RPMI8226 (cell line): ENCODE results near the gene DCTN1.
A peak's percentile ranks its signal among the peaks of the same experiment; 100 is the strongest.
"Not testable (repeated sequence)": the region's sequence is repeated elsewhere in the genome, so short reads cannot be mapped to it uniquely, and the experiment has no call there.

Experiments used
- DNase-seq: peaks from one replicate; pipeline ENCODE4 v3.0.0-alpha.2; 2015

DCTN1 gene

GRCh38 chr2:74368499-74368898, 11.6 kb downstream of the DCTN1 start:
- DNase-seq: no peak

GRCh38 chr2:74367789-74368188, 12.3 kb downstream of the DCTN1 start:
- no peak for DNase-seq

GRCh38 chr2:74366036-74366435, 14.1 kb downstream of the DCTN1 start:
- DNase-seq: no peak

GRCh38 chr2:74364533-74365505, 15.3 kb downstream of the DCTN1 start:
- no peak for DNase-seq

- no peak for DNase-seq
Measured at GRCh38 chr2:74361327-74361726, 18.8 kb downstream of the DCTN1 start.

- no peak for DNase-seq
Measured at GRCh38 chr2:74357627-74358026, 22.5 kb downstream of the DCTN1 start.

- DNase-seq: no peak
Measured at GRCh38 chr2:74349889-74350288, 30.2 kb downstream of the DCTN1 start.

GRCh38 chr2:74347742-74348141, 32.4 kb downstream of the DCTN1 start:
- DNase-seq: no peak

- DNase-seq: no peak
Measured at GRCh38 chr2:74347303-74347702, 32.8 kb downstream of the DCTN1 start.

GRCh38 chr2:74345272-74345943, 34.7 kb downstream of the DCTN1 start:
- no peak for DNase-seq

GRCh38 chr2:74343316-74343715, 36.8 kb downstream of the DCTN1 start, which contains the start of gene SLC4A5:
SLC4A5 (minus strand) TSS chr2:74343416; CDS start chr2:74315023, 28,393 bp downstream.
- no peak for DNase-seq

GRCh38 chr2:74336227-74336626, 43.9 kb downstream of the DCTN1 start:
- DNase-seq: not testable (repeated sequence)

- DNase-seq: peak; percentile 70
Measured at GRCh38 chr2:74334931-74335333, 45.2 kb downstream of the DCTN1 start.

GRCh38 chr2:74333896-74334586, 46.1 kb downstream of the DCTN1 start:
- DNase-seq: no peak

GRCh38 chr2:74333175-74333574, 46.9 kb downstream of the DCTN1 start:
- peak; percentile 42 for DNase-seq

GRCh38 chr2:74332550-74333174, 47.4 kb downstream of the DCTN1 start:
- DNase-seq: no peak

GRCh38 chr2:74328573-74328972, 51.5 kb downstream of the DCTN1 start:
- no peak for DNase-seq

GRCh38 chr2:74328074-74328473, 52.0 kb downstream of the DCTN1 start:
- no peak for DNase-seq

- DNase-seq: no peak
Measured at GRCh38 chr2:74327627-74328026, 52.5 kb downstream of the DCTN1 start.

GRCh38 chr2:74327199-74327598, 52.9 kb downstream of the DCTN1 start:
- no peak for DNase-seq

- no peak for DNase-seq
Measured at GRCh38 chr2:74325815-74326214, 54.3 kb downstream of the DCTN1 start.

GRCh38 chr2:74321737-74322136, 58.4 kb downstream of the DCTN1 start:
- no peak for DNase-seq

- no peak for DNase-seq
Measured at GRCh38 chr2:74317701-74318100, 62.4 kb downstream of the DCTN1 start.
